ENCODE data around the gene KCNQ1. TPM values are rescaled to one million over a fixed set of nuclear protein-coding genes. Genes with fewer than 3 reads are reported as not detected.

The KCNQ1 gene
- total and polyA plus RNA-seq, 7 donors, result 1.1 to 25.2 (median 3.8) TPM

GRCh38 chr11:2522631-2523255 is 77.9 kb downstream of the KCNQ1 start:
- peak; percentile 50 for DNase-seq
- no peak for TF ChIP-seq POLR2AphosphoS5 (IDR thresholded peaks at IDR 0.05)
- no peak for TF ChIP-seq CTCF (IDR thresholded peaks at IDR 0.05)
- TF ChIP-seq EP300 (IDR thresholded peaks at IDR 0.05), result no peak
- TF ChIP-seq POLR2A (IDR thresholded peaks at IDR 0.05), result no peak
- Histone ChIP-seq H3K27me3 (peaks cover 0 to 7% (median 0%) of the 10 kb centered on the region in 3 donors), H3K27ac (no peak overlapping the region), H3K4me3 (no peak overlapping the region), H3K4me1 (no peaks in the 10 kb centered on the region), H3K36me3 (no peaks in the 10 kb centered on the region), H3K9me3 (no peaks in the 10 kb centered on the region)
- WGBS, 2 donors, result 91 to 92% methylated on average over 17 of the region's 17 CpGs
- intact Hi-C loops (cut with DNase I), result no loop called here

DNA sequence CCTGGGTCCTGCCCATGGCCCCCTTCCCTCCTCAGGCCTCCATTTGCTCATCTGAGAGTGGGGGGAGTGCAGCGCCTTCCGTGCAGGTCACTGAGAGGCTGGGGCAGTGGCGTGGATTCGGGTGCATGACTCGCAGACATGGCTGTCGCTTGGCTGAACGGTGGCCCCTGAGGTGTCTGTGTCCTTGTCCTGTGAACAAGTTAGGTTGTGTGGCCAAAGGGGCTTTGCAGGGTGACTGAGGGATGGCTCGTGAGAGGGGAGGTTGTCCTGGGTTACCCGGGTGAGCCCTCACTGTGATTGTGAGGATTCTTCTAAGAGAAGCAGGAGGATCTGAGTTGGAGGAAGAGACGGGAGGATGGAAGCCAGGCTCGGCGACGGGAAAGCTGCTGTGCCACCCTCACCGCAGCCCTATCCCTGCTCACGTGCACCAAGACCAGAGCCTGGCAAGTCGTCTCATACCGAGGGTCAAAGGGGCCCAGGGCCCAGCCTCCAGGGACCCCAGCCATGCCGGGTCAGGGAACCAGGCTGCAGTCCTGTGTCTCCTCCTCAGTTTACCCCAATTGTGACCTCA is 79.1 kb downstream of the KCNQ1 start:
- H3K4me1 ChIP-seq, result no peaks in the 10 kb centered on the region
- 88 to 89% methylated on average over 18 of the region's 18 CpGs for WGBS, 2 donors
- peaks cover 0 to 7% (median 0%) of the 10 kb centered on the region in 3 donors for H3K27me3 ChIP-seq
- no peak overlapping the region for H3K27ac ChIP-seq
- no peaks in the 10 kb centered on the region for H3K36me3 ChIP-seq
- no peak overlapping the region for H3K4me3 ChIP-seq
- peak; percentile 52 for DNase-seq
- H3K9me3 ChIP-seq, result no peaks in the 10 kb centered on the region
- TF ChIP-seq POLR2AphosphoS5 (IDR thresholded peaks at IDR 0.05) (no peak), POLR2A (IDR thresholded peaks at IDR 0.05) (no peak), CTCF (IDR thresholded peaks at IDR 0.05) (no peak), EP300 (IDR thresholded peaks at IDR 0.05) (no peak)
- intact Hi-C loops (cut with DNase I), result no loop called here

DNA sequence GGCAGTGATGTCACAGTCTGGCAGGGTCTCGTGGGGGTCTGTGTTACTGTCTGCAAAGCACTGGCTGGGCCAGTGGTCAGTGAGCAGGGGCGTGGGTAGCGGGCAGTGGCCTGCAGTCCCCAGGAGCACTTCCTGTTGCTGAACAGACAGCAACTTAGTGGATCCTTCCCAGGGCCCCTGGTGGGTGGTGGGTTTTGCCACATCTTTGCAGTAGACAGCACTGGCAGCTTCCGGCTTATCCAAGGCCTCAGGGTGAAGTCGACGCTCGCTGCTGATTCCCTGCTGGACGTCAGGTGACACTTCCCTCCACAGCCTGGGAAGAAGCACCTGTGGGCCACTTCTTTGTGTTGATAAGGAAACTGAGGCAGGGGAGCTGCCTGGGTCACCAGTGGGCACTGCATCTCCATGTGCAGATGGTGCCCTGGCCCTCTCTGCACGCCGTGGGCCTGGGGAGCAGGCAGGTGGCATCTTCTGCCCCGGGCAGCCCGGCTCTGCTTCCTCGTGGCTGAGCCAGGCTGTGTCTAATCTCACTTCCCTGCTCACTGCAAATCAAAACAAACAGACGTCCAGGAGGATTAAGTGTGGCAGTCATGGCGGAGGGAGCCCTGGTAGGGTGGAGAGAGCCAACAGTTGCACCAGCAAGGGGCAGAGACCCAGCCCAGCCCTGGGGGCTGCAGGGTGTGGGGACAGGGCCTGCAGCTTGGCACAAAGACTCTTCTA is 79.8 kb downstream of the KCNQ1 start:
- no peak overlapping the region for H3K4me3 ChIP-seq
- TF ChIP-seq EP300 (IDR thresholded peaks at IDR 0.05), result no peak
- TF ChIP-seq CTCF (IDR thresholded peaks at IDR 0.05), result no peak
- intact Hi-C loops (cut with DNase I), result no loop called here
- no peaks in the 10 kb centered on the region for H3K9me3 ChIP-seq
- H3K27me3 ChIP-seq, result peaks cover 0 to 7% (median 0%) of the 10 kb centered on the region in 3 donors
- no peak overlapping the region for H3K27ac ChIP-seq
- H3K4me1 ChIP-seq, result no peaks in the 10 kb centered on the region
- DNase-seq, result peak; percentile 54
- no peaks in the 10 kb centered on the region for H3K36me3 ChIP-seq
- WGBS, 2 donors, result 51 to 71% methylated on average over 15 of the region's 15 CpGs

DNA sequence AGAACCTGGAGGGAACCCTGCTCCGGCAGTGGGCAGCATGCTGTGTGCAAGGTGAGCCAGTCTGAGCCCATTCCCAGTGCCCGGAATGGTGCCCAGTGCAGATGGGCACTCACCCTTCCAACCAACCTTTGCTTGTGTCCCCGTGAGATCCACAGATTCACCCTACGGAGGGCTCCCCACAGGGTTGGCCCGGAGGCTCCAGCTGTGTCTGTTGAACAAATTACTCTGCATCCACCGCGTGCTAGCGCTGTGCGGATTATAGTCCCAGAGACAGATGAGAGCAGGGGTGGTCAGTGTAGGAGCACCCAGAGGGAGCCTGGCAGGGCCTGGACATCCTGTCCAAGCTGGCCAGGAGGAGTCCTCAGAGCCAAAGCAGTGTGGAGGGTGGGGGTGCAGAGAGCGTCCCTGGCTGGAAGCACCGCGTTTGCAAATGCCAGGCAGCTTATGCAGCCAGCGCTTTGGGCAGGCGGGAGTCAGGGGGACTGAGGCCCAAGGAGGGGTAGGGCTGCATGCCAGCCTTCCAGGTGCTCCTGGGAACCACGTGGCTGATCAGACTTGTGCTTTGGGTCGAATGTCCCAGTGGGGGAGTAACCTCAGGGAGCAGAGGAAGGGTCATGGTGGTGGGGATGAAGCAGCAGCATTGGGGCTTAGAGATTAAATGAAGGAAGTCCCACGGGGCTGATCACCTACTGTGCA is 80.5 kb downstream of the KCNQ1 start:
- intact Hi-C loops (cut with DNase I), result no loop called here
- peak; percentile 53 for DNase-seq
- Histone ChIP-seq H3K27me3 (peaks cover 0 to 7% (median 0%) of the 10 kb centered on the region in 3 donors), H3K36me3 (no peaks in the 10 kb centered on the region), H3K9me3 (no peaks in the 10 kb centered on the region), H3K4me3 (no peak overlapping the region), H3K4me1 (no peaks in the 10 kb centered on the region), H3K27ac (no peak overlapping the region)
- TF ChIP-seq CTCF (IDR thresholded peaks at IDR 0.05) (no peak), POLR2A (IDR thresholded peaks at IDR 0.05) (no peak)
- 57 to 78% methylated on average over 17 of the region's 17 CpGs for WGBS, 2 donors

All from sigmoid colon (tissue), 7 donors.